Choroid plexus epithelial cell (primary cell): ENCODE results near the gene EPHA2.

Experiments used
- DNase-seq: peaks from one replicate; pipeline ENCODE4 v3.0.0-alpha.2; 2010; ENCODE audit warnings: low read depth
- H3K4me3 ChIP-seq: 2 replicates; pipeline ENCODE4 v1.5.1; 2011; ENCODE audit warnings: low read depth, mild to moderate bottlenecking, control low read depth, low read length, moderate library complexity
- CTCF ChIP-seq: conservative IDR thresholded peaks from 2 replicates; pipeline ENCODE4 v1.5.1; 2011; ENCODE audit warnings: low read depth, mild to moderate bottlenecking, control low read depth, inconsistent platforms, low read length, moderate library complexity

The EPHA2 gene

GRCh38 chr1:16146279-16147155 lies 9.4 kb downstream of the EPHA2 start:
- DNase-seq: peak; percentile 96
- TF ChIP-seq CTCF: peak; percentile 9

GRCh38 chr1:16145662-16146278 lies 10.1 kb downstream of the EPHA2 start:
- no peak for TF ChIP-seq CTCF
- H3K4me3 ChIP-seq: peak overlapping the region; percentile 36
- DNase-seq: peak; percentile 88

More at GRCh38 chr1:16146279-16147155, 9.4 kb downstream of the EPHA2 start:
- no peak overlapping the region for H3K4me3 ChIP-seq

- TF ChIP-seq CTCF: no peak
- DNase-seq: no peak
- peak overlapping the region; percentile 36 for H3K4me3 ChIP-seq
These were observed 10.7 kb downstream of the EPHA2 start for GRCh38 chr1:16145030-16145661.

GRCh38 chr1:16144325-16145029 lies 11.4 kb downstream of the EPHA2 start:
- TF ChIP-seq CTCF: no peak
- H3K4me3 ChIP-seq: no peak overlapping the region
- DNase-seq: no peak

- no peak for DNase-seq
- TF ChIP-seq CTCF: no peak
- no peak overlapping the region for H3K4me3 ChIP-seq
These were observed 12.1 kb downstream of the EPHA2 start for GRCh38 chr1:16143566-16144324.

GRCh38 chr1:16143005-16143565 lies 12.8 kb downstream of the EPHA2 start:
- DNase-seq: no peak
- no peak overlapping the region for H3K4me3 ChIP-seq
- TF ChIP-seq CTCF: no peak
